ENCODE data around the gene MACROD2.
"Not testable (repeated sequence)": the region's sequence is repeated elsewhere in the genome, so short reads cannot be mapped to it uniquely, and the experiment has no call there.

MACROD2 gene

GRCh38 chr20:14979453-14979986, 984.2 kb downstream of the MACROD2 start:
- DNase-seq = no peak

GRCh38 chr20:14981486-14981885, 986.2 kb downstream of the MACROD2 start:
- not testable (repeated sequence) for DNase-seq

- DNase-seq = not testable (repeated sequence)
Measured at GRCh38 chr20:14982324-14982723, 987.0 kb downstream of the MACROD2 start.

- no peak for DNase-seq
Measured at GRCh38 chr20:14984305-14984704, 989.0 kb downstream of the MACROD2 start.

- DNase-seq = no peak
Measured at GRCh38 chr20:14984768-14985622, 989.7 kb downstream of the MACROD2 start.

GRCh38 chr20:14986026-14986655, 990.8 kb downstream of the MACROD2 start:
- no peak for DNase-seq

GRCh38 chr20:14986656-14987055, 991.3 kb downstream of the MACROD2 start:
- no peak for DNase-seq

- DNase-seq = no peak
Measured at GRCh38 chr20:14989535-14990290, 994.4 kb downstream of the MACROD2 start.

GRCh38 chr20:14991023-14991422, 995.7 kb downstream of the MACROD2 start:
- DNase-seq = no peak

GRCh38 chr20:14992153-14992552, 996.8 kb downstream of the MACROD2 start:
- DNase-seq = no peak

GRCh38 chr20:14992961-14993360, 997.6 kb downstream of the MACROD2 start:
- DNase-seq = no peak

GRCh38 chr20:14996883-14997672, 1001.8 kb downstream of the MACROD2 start:
- DNase-seq = no peak

GRCh38 chr20:14997791-14998190, 1002.5 kb downstream of the MACROD2 start:
- DNase-seq = no peak

- no peak for DNase-seq
Measured at GRCh38 chr20:15005300-15005986, 1010.1 kb downstream of the MACROD2 start.

- no peak for DNase-seq
Measured at GRCh38 chr20:15011631-15012030, 1016.3 kb downstream of the MACROD2 start.

- DNase-seq = no peak
Measured at GRCh38 chr20:15012566-15012965, 1017.2 kb downstream of the MACROD2 start.

GRCh38 chr20:15016875-15017274, 1021.6 kb downstream of the MACROD2 start:
- DNase-seq = not testable (repeated sequence)

- DNase-seq = no peak
Measured at GRCh38 chr20:15018966-15019365, 1023.6 kb downstream of the MACROD2 start.

GRCh38 chr20:15020845-15021244, 1025.5 kb downstream of the MACROD2 start:
- DNase-seq = no peak

GRCh38 chr20:15022921-15023320, 1027.6 kb downstream of the MACROD2 start:
- DNase-seq = no peak

GRCh38 chr20:15026759-15027158, 1031.4 kb downstream of the MACROD2 start:
- DNase-seq = no peak

GRCh38 chr20:15030826-15031225, 1035.5 kb downstream of the MACROD2 start:
- DNase-seq = no peak

Measured in hippocampal formation (tissue), 2 donors.